Naive thymus-derived CD8-positive, alpha-beta T cell (primary cell): ENCODE results near the gene AAK1. TPM values are rescaled to one million over a fixed set of nuclear protein-coding genes. Genes with fewer than 3 reads are reported as not detected.
"Not testable (repeated sequence)": the region's sequence is repeated elsewhere in the genome, so short reads cannot be mapped to it uniquely, and the experiment has no call there.

ENCODE experiments used
- ATAC-seq, 2 donors: fragments of 150-1000 bp; cut with Tn5 transposase in 1 of 2; sonication (Bioruptor Pico), chemical (Tn5 transposase) in 1 of 2; 1 replicate in 1 of 2; 2 replicates in 1 of 2; pipeline ENCODE4 v1.10.0; 2021; ENCODE audit warnings: mild to moderate bottlenecking in 2 of 2, moderate library complexity in 2 of 2
- POLR2A ChIA-PET: fragments of 350-600 bp; sonication (Branson Sonifier 250); formaldehyde crosslinking; loops from one replicate; lab custom pipeline; 2021; ENCODE audit warnings: antibody characterized with exemption; lab: Charles Lee
- DNase-seq, 10 donors: peaks; one replicate each; pipeline versions ENCODE4 v3.0.0 to v3.0.0-alpha.2; 2020 to 2022
- H3K27ac Mint-ChIP-seq, 10 donors: one replicate each; pipeline ENCODE4 v1.8.0; 2020 to 2022; ENCODE audit warnings: mild to moderate bottlenecking in 10 of 10, mixed read lengths in 10 of 10, moderate library complexity in 4 of 10, inconsistent platforms in 1 of 10
- H3K27me3 Mint-ChIP-seq, 5 donors: one replicate each; pipeline ENCODE4 v1.8.0; 2021 to 2022; ENCODE audit warnings: mixed read lengths in 5 of 5
- H3K36me3 Mint-ChIP-seq, 3 donors: one replicate each; pipeline ENCODE4 v1.8.0; 2020 to 2022; ENCODE audit warnings: mixed read lengths in 3 of 3, mild to moderate bottlenecking in 2 of 3, inconsistent platforms in 1 of 3
- H3K4me1 Mint-ChIP-seq, 4 donors: one replicate each; pipeline ENCODE4 v1.8.0; 2021 to 2022; ENCODE audit warnings: mixed read lengths in 4 of 4
- H3K4me3 Mint-ChIP-seq, 10 donors: one replicate each; pipeline ENCODE4 v1.8.0; 2020 to 2022; ENCODE audit warnings: mild to moderate bottlenecking in 10 of 10, mixed read lengths in 10 of 10, moderate library complexity in 6 of 10, inconsistent platforms in 1 of 10
- H3K9me3 Mint-ChIP-seq, 9 donors: one replicate each; pipeline ENCODE4 v1.8.0; 2020 to 2022; ENCODE audit warnings: mixed read lengths in 9 of 9, mild to moderate bottlenecking in 3 of 9, inconsistent platforms in 1 of 9, moderate library complexity in 1 of 9
- polyA plus RNA-seq, 3 donors: library from polyadenylated mRNA; unstranded; fragments of 300-500 nt; fragmentation: Illumina TruSeq; gene quantifications; one replicate each; pipeline ENCODE4 v1.2.3, GENCODE V29; 2021
- total RNA-seq, 8 experiments: library from RNA in 2 of 8; stranded (reverse) in 2 of 8; gene quantifications; one replicate each; pipeline ENCODE4 v1.2.3 and lab custom pipeline; 2021 to 2026

The AAK1 gene
- total and polyA plus RNA-seq, 5 experiments from 2014 or later = 59.8 to 222 (median 106) TPM

DNA sequence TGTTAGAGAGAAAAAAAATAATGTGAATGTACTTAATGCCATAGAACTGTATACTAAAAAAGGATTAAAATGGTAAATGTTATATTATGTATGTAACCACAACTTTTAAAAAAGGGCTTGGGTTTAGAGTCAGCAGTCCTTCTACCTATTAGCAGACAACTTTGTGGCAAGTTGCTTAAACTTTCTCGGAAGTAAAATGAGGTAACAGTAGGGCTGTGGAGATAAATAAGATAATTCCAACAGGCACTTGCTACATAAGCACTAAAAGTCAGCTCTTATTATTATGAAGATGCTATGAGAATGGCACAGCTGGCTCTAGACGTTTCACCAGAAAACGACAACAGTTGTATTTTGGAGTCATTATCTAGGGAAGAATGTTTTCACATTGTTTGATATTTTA lies 31.3 kb downstream of the AAK1 start:
- Mint-ChIP-seq H3K9me3 (peaks cover 0 to 9% (median 0%) of the 10 kb centered on the region in 9 donors), H3K4me3 (no peak overlapping the region), H3K4me1 (peaks cover 35 to 82% (median 75%) of the 10 kb centered on the region in 4 donors), H3K27ac (peak overlapping the region in 5 of 10 donors; percentile 1 to 76 (median 40)), H3K27me3 (no peaks in the 10 kb centered on the region), H3K36me3 (peaks cover 20 to 65% (median 42%) of the 10 kb centered on the region in 3 donors)
- POLR2A ChIA-PET = interaction anchor here (0.9 kb wide), 1 partner anchor 10 kb away, joined by 3 read pairs; no protein-coding TSS in a partner anchor
- no peak for ATAC-seq
- no peak for DNase-seq

DNA sequence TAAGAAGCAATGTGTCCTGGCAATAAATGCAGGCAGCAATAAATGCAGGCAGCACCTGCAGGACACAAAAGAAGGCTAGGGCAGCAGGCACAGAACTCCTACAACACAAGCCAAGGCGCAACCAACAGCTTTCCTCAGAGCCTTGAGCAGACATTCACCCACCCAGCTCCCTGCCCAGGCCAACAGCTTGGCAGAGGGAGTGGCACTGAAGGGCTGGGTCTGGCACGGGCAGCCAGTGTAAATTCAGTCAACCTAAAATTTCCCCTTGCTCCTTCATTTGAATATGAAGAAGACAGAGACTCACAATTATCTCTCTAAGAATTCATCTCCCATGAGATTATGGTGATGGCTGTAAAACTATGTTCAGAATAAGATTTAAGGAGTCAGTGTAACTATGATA lies 35.4 kb downstream of the AAK1 start:
- POLR2A ChIA-PET = no interaction called here
- H3K9me3 Mint-ChIP-seq = peaks cover 0 to 11% (median 6%) of the 10 kb centered on the region in 9 donors
- DNase-seq (no peak), ATAC-seq (no peak)
- peaks cover 55 to 94% (median 87%) of the 10 kb centered on the region in 4 donors for H3K4me1 Mint-ChIP-seq
- peak overlapping the region in 9 of 10 donors; percentile 57 to 93 (median 74) for H3K27ac Mint-ChIP-seq
- H3K27me3 Mint-ChIP-seq = no peaks in the 10 kb centered on the region
- H3K4me3 Mint-ChIP-seq = peak overlapping the region in 6 of 10 donors; percentile 10 to 61 (median 32)
- peaks cover 22 to 59% (median 29%) of the 10 kb centered on the region in 3 donors for H3K36me3 Mint-ChIP-seq

DNA sequence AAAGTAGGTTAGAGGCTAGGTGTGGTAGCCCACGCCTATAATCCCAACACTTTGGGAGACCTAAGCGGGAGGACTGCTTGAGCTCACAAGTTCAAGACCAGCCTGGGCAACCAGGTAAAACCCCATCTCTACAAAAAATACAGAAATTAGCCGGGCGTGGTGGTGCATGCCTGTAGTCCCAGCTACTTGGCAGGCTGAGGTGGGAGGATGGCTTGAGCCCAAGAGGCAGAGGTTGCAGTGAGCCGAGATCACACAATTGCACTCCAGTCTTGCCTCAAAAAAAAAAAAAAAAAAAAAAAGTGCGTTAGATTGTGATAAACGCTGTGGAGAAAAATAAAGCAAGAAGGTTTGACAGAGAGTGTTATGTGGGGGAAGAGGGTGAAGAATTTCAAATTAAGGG lies 36.8 kb downstream of the AAK1 start:
- POLR2A ChIA-PET = interaction anchor here (0.7 kb wide), 1 partner anchor 46 kb away, joined by 6 read pairs; no protein-coding TSS in a partner anchor
- peaks cover 56 to 92% (median 86%) of the 10 kb centered on the region in 4 donors for H3K4me1 Mint-ChIP-seq
- peak overlapping the region; percentile 5 to 93 (median 80) for H3K27ac Mint-ChIP-seq

GRCh38 chr2:69605284-69605683 lies 38.3 kb downstream of the AAK1 start:
- ATAC-seq (no peak), DNase-seq (no peak)
- H3K4me3 Mint-ChIP-seq = peak overlapping the region in 5 of 10 donors; percentile 9 to 72 (median 40)
- H3K36me3 Mint-ChIP-seq = peaks cover 13 to 57% (median 18%) of the 10 kb centered on the region in 3 donors
- no peaks in the 10 kb centered on the region for H3K27me3 Mint-ChIP-seq
- POLR2A ChIA-PET = no interaction called here
- peak overlapping the region in 9 of 10 donors; percentile 25 to 92 (median 79) for H3K27ac Mint-ChIP-seq
- H3K4me1 Mint-ChIP-seq = peaks cover 54 to 94% (median 86%) of the 10 kb centered on the region in 4 donors
- peaks cover 0 to 11% (median 6%) of the 10 kb centered on the region in 9 donors for H3K9me3 Mint-ChIP-seq

More for the DNA sequence above, 36.8 kb downstream of the AAK1 start:
- Mint-ChIP-seq H3K36me3 (peaks cover 17 to 55% (median 26%) of the 10 kb centered on the region in 3 donors), H3K9me3 (peaks cover 0 to 11% (median 6%) of the 10 kb centered on the region in 9 donors), H3K4me3 (peak overlapping the region in 3 of 10 donors; percentile 30 to 34 (median 32))
- not testable (repeated sequence) for ATAC-seq, DNase-seq, H3K27me3 Mint-ChIP-seq

DNA sequence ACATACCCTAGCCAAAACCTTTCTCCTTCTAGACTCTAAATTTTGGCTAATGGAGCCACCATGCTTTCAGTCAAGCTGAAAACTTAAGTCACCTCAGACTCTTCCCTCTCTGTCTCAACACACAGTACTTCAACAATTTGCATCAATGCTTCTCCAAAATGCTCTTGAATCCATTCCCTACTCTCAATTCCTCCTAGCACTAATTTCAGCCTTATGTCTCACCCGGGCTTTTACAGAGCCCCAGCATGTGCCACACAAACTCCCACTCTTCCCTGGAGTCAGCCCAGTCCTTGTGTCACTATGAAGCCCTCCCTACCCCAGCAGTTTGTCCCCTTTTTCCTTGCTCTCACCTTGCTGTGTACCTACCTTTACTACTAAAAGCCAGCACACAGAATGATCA lies 38.7 kb downstream of the AAK1 start:
- H3K27me3 Mint-ChIP-seq = no peaks in the 10 kb centered on the region
- peaks cover 0 to 11% (median 6%) of the 10 kb centered on the region in 9 donors for H3K9me3 Mint-ChIP-seq
- ATAC-seq (no peak), DNase-seq (no peak)
- H3K4me3 Mint-ChIP-seq = peak overlapping the region in 8 of 10 donors; percentile 2 to 72 (median 44)
- peak overlapping the region; percentile 25 to 92 (median 80) for H3K27ac Mint-ChIP-seq
- POLR2A ChIA-PET = interaction anchor here (1.1 to 1.5 kb wide), 3 partner anchors 24 to 41 kb away, joined by 3 to 6 read pairs (median 4); partner anchors contain the start of gene AAK1
- H3K36me3 Mint-ChIP-seq = peaks cover 13 to 59% (median 16%) of the 10 kb centered on the region in 3 donors
- H3K4me1 Mint-ChIP-seq = peaks cover 54 to 95% (median 87%) of the 10 kb centered on the region in 4 donors

DNA sequence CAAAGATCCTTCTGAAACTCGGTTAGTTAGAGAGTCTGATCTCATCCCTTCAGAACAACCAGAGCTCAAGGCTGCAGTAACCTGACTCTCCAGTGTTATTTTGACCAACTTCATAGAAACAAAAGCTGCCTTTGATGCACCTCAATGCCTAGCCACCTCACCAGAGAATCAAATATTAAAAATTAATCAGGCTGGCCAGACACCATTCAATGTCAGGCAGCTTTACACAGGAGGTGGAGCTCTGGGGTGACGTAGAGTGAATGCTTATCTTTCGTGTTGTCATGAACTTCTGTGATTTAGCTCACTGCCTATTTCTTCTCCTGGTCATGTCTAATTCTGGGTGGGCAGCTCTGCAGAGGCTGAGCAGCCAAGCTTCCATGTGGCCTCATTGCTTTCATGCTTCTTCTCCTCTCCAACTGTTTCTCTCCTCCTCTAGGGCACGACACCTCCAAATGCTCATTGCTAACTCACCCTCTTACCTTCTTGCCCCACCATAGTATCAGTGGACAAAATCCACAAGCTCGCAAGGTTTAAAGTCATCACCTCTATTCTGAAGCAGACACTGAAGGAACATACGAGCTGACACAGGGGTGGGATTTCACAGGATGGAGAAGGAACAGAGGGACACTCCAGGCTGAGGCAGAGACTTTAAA lies 39.4 kb downstream of the AAK1 start:
- DNase-seq = no peak
- Mint-ChIP-seq H3K36me3 (peaks cover 13 to 64% (median 20%) of the 10 kb centered on the region in 3 donors), H3K4me3 (peak overlapping the region in 8 of 10 donors; percentile 14 to 72 (median 48)), H3K27ac (peak overlapping the region; percentile 53 to 92 (median 81)), H3K9me3 (peaks cover 0 to 11% (median 6%) of the 10 kb centered on the region in 9 donors), H3K4me1 (peaks cover 54 to 95% (median 91%) of the 10 kb centered on the region in 4 donors), H3K27me3 (no peaks in the 10 kb centered on the region)
- ATAC-seq = peak in 1 of 2 donors; percentile 28
- POLR2A ChIA-PET = interaction anchor here (1.1 to 1.8 kb wide), 5 partner anchors 10 to 42 kb away, joined by 3 to 6 read pairs (median 5); partner anchors contain the start of gene AAK1

DNA sequence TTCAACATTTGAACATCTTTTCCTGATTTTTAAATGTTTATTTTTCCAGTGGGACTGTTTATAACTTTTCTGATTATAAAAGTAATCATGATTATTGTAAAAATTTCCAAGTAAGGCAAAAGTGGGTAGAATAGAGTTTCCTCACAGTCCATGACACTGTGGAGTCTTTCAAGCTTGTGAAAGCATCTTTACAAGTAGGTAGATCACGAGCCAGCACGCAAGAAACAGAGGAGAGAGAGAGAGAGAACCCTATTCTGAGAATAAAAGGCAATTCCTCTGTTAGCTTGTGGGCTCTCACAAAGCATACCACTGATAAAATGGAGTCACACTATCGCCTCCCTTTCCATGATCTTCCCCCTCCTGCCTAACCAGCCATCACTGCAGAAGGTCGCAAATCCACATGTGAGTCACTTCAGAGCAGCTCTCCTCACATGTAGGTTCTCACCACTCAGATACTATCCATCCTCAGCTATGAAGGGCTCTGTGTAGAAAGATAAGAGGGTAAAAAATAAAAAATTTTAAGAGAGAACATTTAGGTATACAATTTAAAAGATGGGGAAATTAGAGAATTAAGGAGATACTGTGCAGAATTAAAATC lies 40.3 kb downstream of the AAK1 start:
- Mint-ChIP-seq H3K27ac (peak overlapping the region; percentile 49 to 86 (median 80)), H3K27me3 (no peaks in the 10 kb centered on the region), H3K4me3 (peak overlapping the region in 9 of 10 donors; percentile 5 to 76 (median 46)), H3K4me1 (peaks cover 50 to 92% (median 86%) of the 10 kb centered on the region in 4 donors), H3K36me3 (peaks cover 13 to 60% (median 17%) of the 10 kb centered on the region in 3 donors), H3K9me3 (peaks cover 0 to 11% (median 6%) of the 10 kb centered on the region in 9 donors)
- POLR2A ChIA-PET = interaction anchor here (0.7 to 2.2 kb wide), 6 partner anchors 10 to 46 kb away, joined by 3 to 6 read pairs (median 4); no protein-coding TSS in a partner anchor
- ATAC-seq = peak; percentile 59 to 64
- DNase-seq = no peak

- Mint-ChIP-seq H3K27ac (peak overlapping the region in 9 of 10 donors; percentile 36 to 82 (median 66)), H3K4me1 (peaks cover 42 to 93% (median 86%) of the 10 kb centered on the region in 4 donors), H3K9me3 (peaks cover 0 to 10% (median 6%) of the 10 kb centered on the region in 9 donors), H3K36me3 (peaks cover 9 to 60% (median 11%) of the 10 kb centered on the region in 3 donors), H3K4me3 (peak overlapping the region in 6 of 10 donors; percentile 3 to 58 (median 22)), H3K27me3 (no peaks in the 10 kb centered on the region)
- DNase-seq (no peak), ATAC-seq (peak in 1 of 2 donors; percentile 28)
- POLR2A ChIA-PET = interaction anchor here (0.9 kb wide), 1 partner anchor 43 kb away, joined by 5 read pairs; no protein-coding TSS in a partner anchor
These were observed 42.3 kb downstream of the AAK1 start for GRCh38 chr2:69601179-69601612.

DNA sequence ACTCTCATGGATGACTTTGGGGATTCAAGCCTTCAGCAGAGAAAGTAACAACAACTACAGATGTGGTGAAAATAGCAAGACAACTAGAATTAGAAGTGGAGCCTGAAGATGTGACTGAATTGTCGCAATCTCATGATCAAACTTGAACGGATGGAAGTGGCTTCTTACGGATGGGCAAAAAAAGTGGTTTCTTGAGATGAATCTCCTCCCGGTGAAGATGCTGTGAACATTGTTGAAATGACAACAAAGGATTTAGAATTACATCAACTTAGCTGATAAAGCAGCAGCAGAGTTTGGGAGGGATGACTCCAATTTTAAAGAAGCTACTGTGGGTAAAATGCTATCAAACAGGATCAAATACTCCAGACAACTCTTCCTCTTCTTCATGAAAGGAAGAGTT lies 43.1 kb downstream of the AAK1 start:
- H3K36me3 Mint-ChIP-seq = peaks cover 2 to 55% (median 5%) of the 10 kb centered on the region in 3 donors
- peak; percentile 21 to 45 for ATAC-seq

GRCh38 chr2:69597843-69598610 lies 45.5 kb downstream of the AAK1 start:
- H3K4me1 Mint-ChIP-seq = peaks cover 24 to 87% (median 79%) of the 10 kb centered on the region in 4 donors
- POLR2A ChIA-PET = interaction anchor here (0.6 kb wide), 1 partner anchor 45 kb away, joined by 3 read pairs; no protein-coding TSS in a partner anchor
- DNase-seq (no peak), ATAC-seq (no peak)
- H3K4me3 Mint-ChIP-seq = peak overlapping the region in 4 of 10 donors; percentile 22 to 42 (median 32)
- no peaks in the 10 kb centered on the region for H3K27me3 Mint-ChIP-seq
- peaks cover 0 to 48% (median 11%) of the 10 kb centered on the region in 3 donors for H3K36me3 Mint-ChIP-seq
- H3K9me3 Mint-ChIP-seq = no peaks in the 10 kb centered on the region
- peak overlapping the region in 6 of 10 donors; percentile 9 to 77 (median 20) for H3K27ac Mint-ChIP-seq

More for the DNA sequence above, 43.1 kb downstream of the AAK1 start:
- Mint-ChIP-seq H3K27ac (peak overlapping the region; percentile 26 to 82 (median 74)), H3K27me3 (no peaks in the 10 kb centered on the region), H3K4me3 (peak overlapping the region; percentile 4 to 64 (median 26)), H3K9me3 (peaks cover 0 to 2% (median 0%) of the 10 kb centered on the region in 9 donors), H3K4me1 (peaks cover 35 to 93% (median 84%) of the 10 kb centered on the region in 4 donors)
- peak in 1 of 10 donors; percentile 32 for DNase-seq
- POLR2A ChIA-PET = interaction anchor here (0.9 kb wide), 1 partner anchor 44 kb away, joined by 5 read pairs; no protein-coding TSS in a partner anchor

- Mint-ChIP-seq H3K27ac (peak overlapping the region in 7 of 10 donors; percentile 15 to 83 (median 34)), H3K4me3 (peak overlapping the region; percentile 6 to 63 (median 34)), H3K27me3 (no peaks in the 10 kb centered on the region), H3K36me3 (peaks cover 0 to 50% (median 11%) of the 10 kb centered on the region in 3 donors), H3K9me3 (no peaks in the 10 kb centered on the region), H3K4me1 (peaks cover 26 to 88% (median 79%) of the 10 kb centered on the region in 4 donors)
- no peak for DNase-seq
- no peak for ATAC-seq
- POLR2A ChIA-PET = interaction anchor here (0.7 to 1.2 kb wide), 3 partner anchors 24 to 47 kb away, joined by 3 read pairs; partner anchors contain the start of gene AAK1
These were observed 46.4 kb downstream of the AAK1 start for GRCh38 chr2:69597105-69597504.
